Measurements from ENCODE around the gene TBX20.
"Not testable (repeated sequence)": the region's sequence is repeated elsewhere in the genome, so short reads cannot be mapped to it uniquely, and the experiment has no call there.

GRCh38 chr7:35202353-35202752 lies 51.5 kb downstream of the TBX20 start:
- TF ChIP-seq RFX5 (IDR thresholded peaks at IDR 0.05; ENCODE audit: low read depth, low read length); YY1 (IDR thresholded peaks at IDR 0.05; ENCODE audit: borderline replicate concordance in 1 of 3, control insufficient read depth in 1 of 3, extremely low read depth in 1 of 3, insufficient read depth in 3 of 3, insufficient read length in 1 of 3, insufficient replicate concordance in 2 of 3, low read depth in 1 of 3, low read length in 2 of 3); CTCF (IDR thresholded peaks at IDR 0.05 in 2 of 3, conservative IDR thresholded peaks at IDR 0.05 in 1 of 3; ENCODE audit: insufficient read depth in 2 of 3, low read depth in 1 of 3, low read length in 3 of 3); OTX1 (CRISPR knock-in tag; IDR thresholded peaks at IDR 0.05); MXI1 (IDR thresholded peaks at IDR 0.05; ENCODE audit: low read depth, low read length); GTF2A2 (tag; IDR thresholded peaks at IDR 0.05); EP300 (IDR thresholded peaks at IDR 0.05; ENCODE audit: low read length); NFYB (IDR thresholded peaks at IDR 0.05; ENCODE audit: extremely low read depth, insufficient read length); ZNF551 (CRISPR knock-in tag; IDR thresholded peaks at IDR 0.05): not testable (repeated sequence)
- TF ChIP-seq, protein P1, sequence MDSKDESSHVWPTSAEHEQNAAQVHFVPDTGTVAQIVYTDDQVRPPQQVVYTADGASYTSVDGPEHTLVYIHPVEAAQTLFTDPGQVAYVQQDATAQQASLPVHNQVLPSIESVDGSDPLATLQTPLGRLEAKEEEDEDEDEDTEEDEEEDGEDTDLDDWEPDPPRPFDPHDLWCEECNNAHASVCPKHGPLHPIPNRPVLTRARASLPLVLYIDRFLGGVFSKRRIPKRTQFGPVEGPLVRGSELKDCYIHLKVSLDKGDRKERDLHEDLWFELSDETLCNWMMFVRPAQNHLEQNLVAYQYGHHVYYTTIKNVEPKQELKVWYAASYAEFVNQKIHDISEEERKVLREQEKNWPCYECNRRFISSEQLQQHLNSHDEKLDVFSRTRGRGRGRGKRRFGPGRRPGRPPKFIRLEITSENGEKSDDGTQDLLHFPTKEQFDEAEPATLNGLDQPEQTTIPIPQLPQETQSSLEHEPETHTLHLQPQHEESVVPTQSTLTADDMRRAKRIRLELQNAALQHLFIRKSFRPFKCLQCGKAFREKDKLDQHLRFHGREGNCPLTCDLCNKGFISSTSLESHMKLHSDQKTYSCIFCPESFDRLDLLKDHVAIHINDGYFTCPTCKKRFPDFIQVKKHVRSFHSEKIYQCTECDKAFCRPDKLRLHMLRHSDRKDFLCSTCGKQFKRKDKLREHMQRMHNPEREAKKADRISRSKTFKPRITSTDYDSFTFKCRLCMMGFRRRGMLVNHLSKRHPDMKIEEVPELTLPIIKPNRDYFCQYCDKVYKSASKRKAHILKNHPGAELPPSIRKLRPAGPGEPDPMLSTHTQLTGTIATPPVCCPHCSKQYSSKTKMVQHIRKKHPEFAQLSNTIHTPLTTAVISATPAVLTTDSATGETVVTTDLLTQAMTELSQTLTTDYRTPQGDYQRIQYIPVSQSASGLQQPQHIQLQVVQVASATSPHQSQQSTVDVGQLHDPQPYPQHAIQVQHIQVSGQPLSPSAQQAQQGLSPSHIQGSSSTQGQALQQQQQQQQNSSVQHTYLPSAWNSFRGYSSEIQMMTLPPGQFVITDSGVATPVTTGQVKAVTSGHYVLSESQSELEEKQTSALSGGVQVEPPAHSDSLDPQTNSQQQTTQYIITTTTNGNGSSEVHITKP (IDR thresholded peaks at IDR 0.05; ENCODE audit: partially characterized antibody) = not testable (repeated sequence)
- TF ChIP-seq, protein P2, sequence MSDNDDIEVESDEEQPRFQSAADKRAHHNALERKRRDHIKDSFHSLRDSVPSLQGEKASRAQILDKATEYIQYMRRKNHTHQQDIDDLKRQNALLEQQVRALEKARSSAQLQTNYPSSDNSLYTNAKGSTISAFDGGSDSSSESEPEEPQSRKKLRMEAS (CRISPR knock-in tag; IDR thresholded peaks at IDR 0.05) = not testable (repeated sequence)

Measured in K562 (cell line).